Liver (tissue), 9 donors: ENCODE measurements around the gene TRMO. TPM values are rescaled to one million over a fixed set of nuclear protein-coding genes. Genes with fewer than 3 reads are reported as not detected.

Source experiments
- DNase-seq: peaks from one replicate; pipeline ENCODE4 v3.0.0-alpha.2; 2017; ENCODE audit warnings: low spot score
- H3K27ac ChIP-seq, 2 donors: one replicate each; pipeline ENCODE4 v1.7.0; 2013; ENCODE audit warnings: inconsistent platforms in 2 of 2, low read length in 2 of 2, control low read depth in 1 of 2, low read depth in 1 of 2, mild to moderate bottlenecking in 1 of 2
- H3K27me3 ChIP-seq, 4 donors: one replicate each; pipeline versions ENCODE4 v1.6.1 to v1.7.0; 2013; ENCODE audit warnings: low read length in 3 of 4, inconsistent platforms in 1 of 4, mild to moderate bottlenecking in 1 of 4, moderate library complexity in 1 of 4; ENCODE audit not compliant: control insufficient read depth in 4 of 4, insufficient read depth in 4 of 4
- H3K36me3 ChIP-seq, 4 donors: one replicate each; pipeline versions ENCODE4 v1.6.1 to v1.7.0; 2013; ENCODE audit warnings: low read length in 3 of 4, mild to moderate bottlenecking in 3 of 4, low read depth in 1 of 4, moderate library complexity in 1 of 4; ENCODE audit not compliant: control insufficient read depth in 4 of 4, insufficient read depth in 3 of 4
- H3K4me1 ChIP-seq, 4 donors: one replicate each; pipeline versions ENCODE4 v1.6.1 to v1.7.0; 2013; ENCODE audit warnings: low read length in 3 of 4, mild to moderate bottlenecking in 3 of 4, moderate library complexity in 1 of 4; ENCODE audit not compliant: control insufficient read depth in 4 of 4, insufficient read depth in 4 of 4
- H3K4me3 ChIP-seq, 3 donors: one replicate each; pipeline versions ENCODE4 v1.6.1 to v1.7.0; 2013; ENCODE audit warnings: low read length in 3 of 3, control low read depth in 1 of 3, low read depth in 1 of 3, mild to moderate bottlenecking in 1 of 3
- H3K9ac ChIP-seq, 2 donors: one replicate each; pipeline ENCODE4 v1.7.0; 2013; ENCODE audit warnings: low read length in 2 of 2, mild to moderate bottlenecking in 2 of 2, moderate library complexity in 2 of 2, control low read depth in 1 of 2, low read depth in 1 of 2
- H3K9me3 ChIP-seq, 4 donors: one replicate each; pipeline versions ENCODE4 v1.6.1 to v1.7.0; 2013; ENCODE audit warnings: low read length in 3 of 4; ENCODE audit not compliant: control insufficient read depth in 4 of 4
- ATF3 ChIP-seq: IDR thresholded peaks from 2 replicates; pipeline ENCODE4 v1.6.1; 2016; ENCODE audit warnings: antibody characterized with exemption
- EGR1 ChIP-seq, 2 donors: IDR thresholded peaks; 2 replicates each; pipeline ENCODE4 v1.6.1; 2016 to 2018; ENCODE audit warnings: antibody characterized with exemption in 2 of 2, low read depth in 2 of 2
- FOXA2 ChIP-seq: IDR thresholded peaks from 2 replicates; pipeline ENCODE4 v1.6.1; 2016; ENCODE audit warnings: antibody characterized with exemption
- GABPA ChIP-seq, 2 donors: IDR thresholded peaks in 1 of 2; conservative IDR thresholded peaks in 1 of 2; 2 replicates each; pipeline ENCODE4 v1.6.1; 2016; ENCODE audit warnings: antibody characterized with exemption in 2 of 2, mild to moderate bottlenecking in 1 of 2, moderate library complexity in 1 of 2
- HNF4A ChIP-seq, 2 donors: conservative IDR thresholded peaks; 2 replicates each; pipeline ENCODE4 v1.6.1; 2016; ENCODE audit warnings: antibody characterized with exemption in 2 of 2, mild to moderate bottlenecking in 2 of 2
- JUND ChIP-seq, 2 donors: IDR thresholded peaks; 2 replicates each; pipeline ENCODE4 v1.6.1; 2016; ENCODE audit warnings: antibody characterized with exemption in 2 of 2
- MAX ChIP-seq: IDR thresholded peaks from 2 replicates; pipeline ENCODE4 v1.6.1; 2016; ENCODE audit warnings: antibody characterized with exemption
- NR2F2 ChIP-seq: IDR thresholded peaks from 2 replicates; pipeline ENCODE4 v1.6.1; 2016; ENCODE audit warnings: antibody characterized with exemption
- RXRA ChIP-seq, 2 donors: IDR thresholded peaks; 2 replicates each; pipeline ENCODE4 v1.6.1; 2017 to 2018; ENCODE audit warnings: antibody characterized with exemption in 2 of 2, mild to moderate bottlenecking in 1 of 2
- SP1 ChIP-seq: IDR thresholded peaks from 2 replicates; pipeline ENCODE4 v1.6.1; 2018; ENCODE audit warnings: antibody characterized with exemption, mild to moderate bottlenecking
- TAF1 ChIP-seq: conservative IDR thresholded peaks from 2 replicates; pipeline ENCODE4 v1.6.1; 2016; ENCODE audit warnings: antibody characterized with exemption, mild to moderate bottlenecking
- YY1 ChIP-seq: IDR thresholded peaks from 2 replicates; pipeline ENCODE4 v1.6.1; 2016; ENCODE audit warnings: antibody characterized with exemption, mild to moderate bottlenecking
- ZBTB33 ChIP-seq: IDR thresholded peaks from 2 replicates; pipeline ENCODE4 v1.6.1; 2016; ENCODE audit warnings: antibody characterized with exemption
- WGBS: extraction: QIAGEN DNeasy Blood & Tissue Kit; methylation state at CpG from one replicate; pipeline ENCODE4 v1.1.7; 2013; 5-methylcytosine and 5-hydroxymethylcytosine counted together
- polyA plus RNA-seq, 2 donors: library from polyadenylated mRNA; stranded (reverse) in 1 of 2; unstranded in 1 of 2; fragments of 200-250 nt in 1 of 2; fragments of >200 nt in 1 of 2; fragmentation: Nextera tagmentation in 1 of 2; extraction: Ambion mirVana in 1 of 2; gene quantifications; one replicate each; pipeline versions ENCODE4 v1.2.1 to v1.2.3, GENCODE V29; 2013 to 2015
- total RNA-seq, 2 donors: library from RNA; depleted of rRNA; stranded (reverse); fragments of >200 nt; gene quantifications; one replicate each; pipeline ENCODE4 v1.2.3, GENCODE V29; 2014
- TF ChIP-seq, protein P1 (sequence below): IDR thresholded peaks from 2 replicates; pipeline ENCODE4 v1.6.1; 2016; ENCODE audit warnings: antibody characterized with exemption, mild to moderate bottlenecking
- TF ChIP-seq, protein P2 (sequence below): fragments of 150-350 bp; IDR thresholded peaks from 2 replicates; pipeline ENCODE4 v1.5.1; 2017; ENCODE audit warnings: improper control_type of control experiment, low read depth, low read length; ENCODE audit not compliant: missing input control
- donor health status: healthy.
- donor health status: healthy.
- donor health status: healthy.
- donor health status: healthy.
- donor health status: healthy.

The TRMO gene
- total and polyA plus RNA-seq, 4 donors, result 7.0 to 13.2 (median 9.7) TPM

DNA sequence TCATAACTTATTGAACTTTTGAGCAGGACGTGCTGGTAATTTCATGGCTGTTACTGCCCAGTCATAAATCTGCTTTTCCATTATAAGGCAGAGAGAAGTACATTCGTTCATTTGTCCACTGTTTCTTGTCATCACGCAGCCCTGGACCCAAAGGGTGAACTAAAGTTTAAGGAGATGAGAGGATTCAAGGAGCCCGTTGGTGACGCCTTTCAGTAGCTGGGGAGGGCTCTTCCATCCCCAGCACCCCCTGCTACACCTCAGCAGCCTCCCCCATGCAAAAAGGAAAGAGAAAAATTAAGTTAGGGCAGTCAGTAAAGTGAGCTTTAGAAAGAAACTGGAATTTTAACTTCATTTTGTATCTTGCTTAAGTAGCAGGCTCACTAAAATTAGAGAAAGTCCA is 66.4 kb downstream of the TRMO start:
- Histone ChIP-seq H3K27ac (no peak overlapping the region), H3K9ac (no peak overlapping the region), H3K4me1 (peaks cover 10 to 18% (median 14%) of the 10 kb centered on the region in 4 donors), H3K27me3 (peaks cover 15 to 38% (median 27%) of the 10 kb centered on the region in 4 donors), H3K9me3 (peaks cover 0 to 12% (median 0%) of the 10 kb centered on the region in 4 donors), H3K4me3 (no peak overlapping the region), H3K36me3 (no peaks in the 10 kb centered on the region)
- no peak for TF ChIP-seq YY1
- TF ChIP-seq, protein P1, sequence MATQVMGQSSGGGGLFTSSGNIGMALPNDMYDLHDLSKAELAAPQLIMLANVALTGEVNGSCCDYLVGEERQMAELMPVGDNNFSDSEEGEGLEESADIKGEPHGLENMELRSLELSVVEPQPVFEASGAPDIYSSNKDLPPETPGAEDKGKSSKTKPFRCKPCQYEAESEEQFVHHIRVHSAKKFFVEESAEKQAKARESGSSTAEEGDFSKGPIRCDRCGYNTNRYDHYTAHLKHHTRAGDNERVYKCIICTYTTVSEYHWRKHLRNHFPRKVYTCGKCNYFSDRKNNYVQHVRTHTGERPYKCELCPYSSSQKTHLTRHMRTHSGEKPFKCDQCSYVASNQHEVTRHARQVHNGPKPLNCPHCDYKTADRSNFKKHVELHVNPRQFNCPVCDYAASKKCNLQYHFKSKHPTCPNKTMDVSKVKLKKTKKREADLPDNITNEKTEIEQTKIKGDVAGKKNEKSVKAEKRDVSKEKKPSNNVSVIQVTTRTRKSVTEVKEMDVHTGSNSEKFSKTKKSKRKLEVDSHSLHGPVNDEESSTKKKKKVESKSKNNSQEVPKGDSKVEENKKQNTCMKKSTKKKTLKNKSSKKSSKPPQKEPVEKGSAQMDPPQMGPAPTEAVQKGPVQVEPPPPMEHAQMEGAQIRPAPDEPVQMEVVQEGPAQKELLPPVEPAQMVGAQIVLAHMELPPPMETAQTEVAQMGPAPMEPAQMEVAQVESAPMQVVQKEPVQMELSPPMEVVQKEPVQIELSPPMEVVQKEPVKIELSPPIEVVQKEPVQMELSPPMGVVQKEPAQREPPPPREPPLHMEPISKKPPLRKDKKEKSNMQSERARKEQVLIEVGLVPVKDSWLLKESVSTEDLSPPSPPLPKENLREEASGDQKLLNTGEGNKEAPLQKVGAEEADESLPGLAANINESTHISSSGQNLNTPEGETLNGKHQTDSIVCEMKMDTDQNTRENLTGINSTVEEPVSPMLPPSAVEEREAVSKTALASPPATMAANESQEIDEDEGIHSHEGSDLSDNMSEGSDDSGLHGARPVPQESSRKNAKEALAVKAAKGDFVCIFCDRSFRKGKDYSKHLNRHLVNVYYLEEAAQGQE, result no peak
- no peak for TF ChIP-seq EGR1 (IDR thresholded peaks at IDR 0.05; ENCODE audit: low read depth in 2 of 2)
- TF ChIP-seq TAF1, result no peak
- no peak for TF ChIP-seq FOXA2
- no peak for TF ChIP-seq JUND (IDR thresholded peaks at IDR 0.05)
- TF ChIP-seq ZBTB33, result no peak
- TF ChIP-seq SP1, result no peak
- no peak for TF ChIP-seq MAX
- no peak for TF ChIP-seq RXRA (IDR thresholded peaks at IDR 0.05)
- 28% methylated on average over 5 of the region's 5 CpGs for WGBS
- DNase-seq, result no peak

DNA sequence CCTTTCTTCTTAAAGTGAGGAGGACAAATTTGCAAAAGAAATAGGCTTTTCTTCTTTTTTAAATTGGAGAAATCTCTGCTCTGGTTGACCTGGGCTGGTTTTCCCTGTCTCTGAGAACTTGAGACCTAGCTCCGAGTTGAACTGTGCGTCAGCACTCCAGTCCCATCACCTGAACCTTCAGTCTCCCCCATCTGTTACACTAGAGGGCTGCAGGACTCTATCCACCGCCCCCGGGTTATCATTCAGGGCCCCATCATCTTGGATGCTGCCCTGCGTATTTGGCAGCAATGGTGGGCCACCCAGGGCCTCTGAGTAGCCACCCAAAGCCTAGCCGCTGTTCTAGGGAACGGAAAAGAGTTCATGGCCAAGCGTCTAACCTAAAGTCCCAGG is 66.8 kb downstream of the TRMO start:
- TF ChIP-seq NR2F2 (no peak), EGR1 (IDR thresholded peaks at IDR 0.05; ENCODE audit: low read depth in 2 of 2) (no peak), ZBTB33 (no peak), ATF3 (no peak), HNF4A (conservative IDR thresholded peaks at IDR 0.05) (no peak), GABPA (IDR thresholded peaks at IDR 0.05 in 1 of 2, conservative IDR thresholded peaks at IDR 0.05 in 1 of 2) (no peak), TAF1 (no peak), MAX (no peak), FOXA2 (no peak)
- TF ChIP-seq, protein P2, sequence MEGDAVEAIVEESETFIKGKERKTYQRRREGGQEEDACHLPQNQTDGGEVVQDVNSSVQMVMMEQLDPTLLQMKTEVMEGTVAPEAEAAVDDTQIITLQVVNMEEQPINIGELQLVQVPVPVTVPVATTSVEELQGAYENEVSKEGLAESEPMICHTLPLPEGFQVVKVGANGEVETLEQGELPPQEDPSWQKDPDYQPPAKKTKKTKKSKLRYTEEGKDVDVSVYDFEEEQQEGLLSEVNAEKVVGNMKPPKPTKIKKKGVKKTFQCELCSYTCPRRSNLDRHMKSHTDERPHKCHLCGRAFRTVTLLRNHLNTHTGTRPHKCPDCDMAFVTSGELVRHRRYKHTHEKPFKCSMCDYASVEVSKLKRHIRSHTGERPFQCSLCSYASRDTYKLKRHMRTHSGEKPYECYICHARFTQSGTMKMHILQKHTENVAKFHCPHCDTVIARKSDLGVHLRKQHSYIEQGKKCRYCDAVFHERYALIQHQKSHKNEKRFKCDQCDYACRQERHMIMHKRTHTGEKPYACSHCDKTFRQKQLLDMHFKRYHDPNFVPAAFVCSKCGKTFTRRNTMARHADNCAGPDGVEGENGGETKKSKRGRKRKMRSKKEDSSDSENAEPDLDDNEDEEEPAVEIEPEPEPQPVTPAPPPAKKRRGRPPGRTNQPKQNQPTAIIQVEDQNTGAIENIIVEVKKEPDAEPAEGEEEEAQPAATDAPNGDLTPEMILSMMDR, result no peak
- WGBS, result 18% methylated on average over 8 of the region's 8 CpGs
- Histone ChIP-seq H3K27ac (no peak overlapping the region), H3K9me3 (peaks cover 0 to 12% (median 0%) of the 10 kb centered on the region in 4 donors), H3K27me3 (peaks cover 15 to 38% (median 25%) of the 10 kb centered on the region in 4 donors), H3K4me1 (peaks cover 10 to 18% (median 14%) of the 10 kb centered on the region in 4 donors), H3K9ac (no peak overlapping the region), H3K4me3 (no peak overlapping the region), H3K36me3 (no peaks in the 10 kb centered on the region)
- DNase-seq, result no peak
